Cardiac muscle cell (in vitro differentiated cells and primary cell): Measurements from ENCODE around the gene RELA. TPM values are rescaled to one million over a fixed set of nuclear protein-coding genes. Genes with fewer than 3 reads are reported as not detected.

Experiments
- DNase-seq, 2 donors: peaks; one replicate each; pipeline versions ENCODE4 v3.0.0 to v3.0.0-alpha.2; 2010 to 2017; ENCODE audit warnings: low read depth in 1 of 2, low spot score in 1 of 2
- H3K27ac ChIP-seq: fragments of 200-600 bp; sonication (generic); 2 replicates; pipeline ENCODE4 v1.5.1; 2016
- H3K27me3 ChIP-seq: fragments of 200-600 bp; sonication (generic); 2 replicates; pipeline ENCODE4 v1.6.0; 2016; ENCODE audit warnings: control low read depth
- H3K36me3 ChIP-seq: fragments of 200-600 bp; sonication (generic); 2 replicates; pipeline ENCODE4 v1.5.1; 2016; ENCODE audit warnings: control low read depth
- H3K4me1 ChIP-seq: fragments of 200-600 bp; sonication (generic); 2 replicates; pipeline ENCODE4 v1.8.1; 2017; ENCODE audit warnings: low read depth, mild to moderate bottlenecking, mixed run types
- H3K4me3 ChIP-seq: fragments of 200-600 bp; sonication (generic); 2 replicates; pipeline ENCODE4 v1.5.1; 2016; ENCODE audit warnings: mild to moderate bottlenecking
- H3K9me3 ChIP-seq: fragments of 200-600 bp; sonication (generic); 2 replicates; pipeline ENCODE4 v1.5.1; 2017; ENCODE audit warnings: low read depth, mild to moderate bottlenecking, control low read depth
- CTCF ChIP-seq: IDR thresholded peaks from 2 replicates; pipeline ENCODE4 v1.5.1; 2012; ENCODE audit warnings: low read depth, mild to moderate bottlenecking, low read length
- polyA plus RNA-seq: library from polyadenylated mRNA; unstranded; fragments of >200 nt; fragmentation: Nextera tagmentation; extraction: Ambion mirVana; gene quantifications from 2 replicates; pipeline ENCODE4 v1.2.1, GENCODE V29; 2016
- total RNA-seq: library from RNA; depleted of rRNA; stranded (reverse); fragments of >200 nt; gene quantifications from 2 replicates; pipeline ENCODE4 v1.2.3, GENCODE V29; 2016

Gene RELA
- total and polyA plus RNA-seq, 2 experiments from 2014 or later, result 46.2 to 51.9 TPM

- no peak overlapping the region for H3K27ac ChIP-seq
- H3K36me3 ChIP-seq, result peaks cover 44% of the 10 kb centered on the region
- no peaks in the 10 kb centered on the region for H3K9me3 ChIP-seq
- H3K4me1 ChIP-seq, result no peaks in the 10 kb centered on the region
- peak; percentile 50 to 64 for DNase-seq
- no peak overlapping the region for H3K4me3 ChIP-seq
- H3K27me3 ChIP-seq, result no peaks in the 10 kb centered on the region
- TF ChIP-seq CTCF, result peak; percentile 50
These were observed 36.9 kb downstream of the RELA start for GRCh38 chr11:65625628-65626342.

GRCh38 chr11:65624931-65625627 lies 37.6 kb downstream of the RELA start:
- Histone ChIP-seq H3K4me3 (no peak overlapping the region), H3K4me1 (no peaks in the 10 kb centered on the region), H3K27me3 (no peaks in the 10 kb centered on the region), H3K9me3 (no peaks in the 10 kb centered on the region), H3K36me3 (peaks cover 39% of the 10 kb centered on the region), H3K27ac (no peak overlapping the region)
- TF ChIP-seq CTCF, result no peak
- no peak for DNase-seq

- no peaks in the 10 kb centered on the region for H3K9me3 ChIP-seq
- H3K27ac ChIP-seq, result no peak overlapping the region
- no peak for TF ChIP-seq CTCF
- H3K4me3 ChIP-seq, result no peak overlapping the region
- no peaks in the 10 kb centered on the region for H3K27me3 ChIP-seq
- peaks cover 38% of the 10 kb centered on the region for H3K36me3 ChIP-seq
- H3K4me1 ChIP-seq, result no peaks in the 10 kb centered on the region
- DNase-seq, result no peak
These were observed 38.7 kb downstream of the RELA start for GRCh38 chr11:65623852-65624616.

- DNase-seq, result no peak
- Histone ChIP-seq H3K27ac (no peak overlapping the region), H3K27me3 (no peaks in the 10 kb centered on the region), H3K4me3 (no peak overlapping the region), H3K4me1 (no peaks in the 10 kb centered on the region), H3K9me3 (no peaks in the 10 kb centered on the region), H3K36me3 (peaks cover 31% of the 10 kb centered on the region)
- no peak for TF ChIP-seq CTCF
These were observed 39.5 kb downstream of the RELA start for GRCh38 chr11:65623177-65623576.

- no peaks in the 10 kb centered on the region for H3K4me1 ChIP-seq
- H3K27ac ChIP-seq, result no peak overlapping the region
- no peak for DNase-seq
- no peak overlapping the region for H3K4me3 ChIP-seq
- H3K27me3 ChIP-seq, result no peaks in the 10 kb centered on the region
- peaks cover 24% of the 10 kb centered on the region for H3K36me3 ChIP-seq
- H3K9me3 ChIP-seq, result no peaks in the 10 kb centered on the region
- no peak for TF ChIP-seq CTCF
These were observed 40.7 kb downstream of the RELA start for GRCh38 chr11:65622011-65622410.
